CD4-positive, alpha-beta T cell treated with Interleukin-6 at 100 ng/mL for 8 hours (primary cell): ENCODE results near the gene CCL24.
"Not testable (repeated sequence)": the region's sequence is repeated elsewhere in the genome, so short reads cannot be mapped to it uniquely, and the experiment has no call there.

Experiments used
- DNase-seq: peaks from one replicate; pipeline ENCODE4 v3.0.0-alpha.2; 2020; ENCODE audit warnings: mixed read lengths, low spot score

CCL24 gene, protein sequence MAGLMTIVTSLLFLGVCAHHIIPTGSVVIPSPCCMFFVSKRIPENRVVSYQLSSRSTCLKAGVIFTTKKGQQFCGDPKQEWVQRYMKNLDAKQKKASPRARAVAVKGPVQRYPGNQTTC

DNA sequence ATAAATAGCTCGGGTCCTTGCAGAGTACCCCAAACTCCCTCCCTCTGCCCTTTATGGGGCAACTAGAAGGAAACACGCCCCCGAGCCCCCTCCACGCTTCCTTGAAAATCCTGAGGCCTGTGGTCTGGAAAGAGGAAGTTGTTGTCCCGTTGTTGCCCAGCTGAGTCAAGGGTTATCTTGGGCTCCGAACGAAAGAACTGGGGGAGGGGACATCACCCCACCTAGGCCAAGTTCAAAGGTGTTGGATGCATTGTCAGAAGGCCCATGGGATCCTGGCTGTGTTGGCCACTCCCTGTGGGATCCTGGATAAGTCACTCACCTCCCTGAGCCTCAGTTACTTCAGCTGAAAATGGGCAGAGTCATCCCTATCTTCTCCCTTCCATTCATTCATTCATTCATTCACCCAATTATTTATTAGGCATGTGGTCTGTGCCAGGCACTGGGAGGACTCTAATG, at the start of gene CCL24:
TSS of gene CCL24 (minus strand) at position 26 of the 456 bp plus-strand sequence. CDS start 91 bp downstream, outside the sequence.
- DNase-seq: no peak

DNA sequence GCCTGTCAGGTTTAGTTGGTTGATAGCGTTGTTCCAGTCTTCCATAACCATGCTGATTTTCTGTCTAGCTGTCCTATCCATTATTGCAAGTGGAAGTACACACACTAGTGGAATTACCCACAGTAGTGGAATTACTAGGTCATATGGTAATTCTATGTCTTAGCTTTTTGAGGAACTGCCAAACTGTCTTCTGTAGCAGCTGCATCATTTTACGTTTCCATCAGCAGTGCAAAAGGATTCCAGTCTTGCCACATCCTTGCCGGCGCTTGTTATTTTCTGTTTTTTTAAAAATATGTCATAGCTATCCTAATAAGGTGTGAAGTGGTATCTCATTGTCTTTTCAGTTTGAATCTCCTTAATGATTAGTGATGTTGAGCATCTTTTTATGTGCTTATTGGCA, 48.0 kb upstream of the CCL24 start:
- DNase-seq: no peak

DNA sequence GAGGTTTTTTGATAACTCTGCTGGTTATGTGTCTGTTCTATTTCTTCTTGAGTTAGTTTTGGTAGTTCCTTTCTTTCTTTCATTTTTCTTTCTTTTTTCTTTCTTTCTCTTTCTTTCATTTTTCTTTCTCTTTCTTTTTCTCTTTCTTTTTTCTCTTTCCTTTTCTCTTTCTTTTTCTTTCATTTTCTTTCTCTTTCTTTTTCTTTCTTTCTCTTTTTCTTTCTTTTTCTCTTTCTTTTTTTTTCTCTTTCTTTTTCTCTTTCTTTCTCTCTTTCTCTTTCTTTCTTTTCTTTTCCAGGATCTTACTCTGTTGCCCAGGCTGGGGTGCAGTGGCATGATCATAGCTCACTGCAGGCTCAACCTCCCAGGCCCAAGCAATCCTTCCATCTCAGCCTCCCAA, 44.8 kb upstream of the CCL24 start:
- no peak for DNase-seq

DNA sequence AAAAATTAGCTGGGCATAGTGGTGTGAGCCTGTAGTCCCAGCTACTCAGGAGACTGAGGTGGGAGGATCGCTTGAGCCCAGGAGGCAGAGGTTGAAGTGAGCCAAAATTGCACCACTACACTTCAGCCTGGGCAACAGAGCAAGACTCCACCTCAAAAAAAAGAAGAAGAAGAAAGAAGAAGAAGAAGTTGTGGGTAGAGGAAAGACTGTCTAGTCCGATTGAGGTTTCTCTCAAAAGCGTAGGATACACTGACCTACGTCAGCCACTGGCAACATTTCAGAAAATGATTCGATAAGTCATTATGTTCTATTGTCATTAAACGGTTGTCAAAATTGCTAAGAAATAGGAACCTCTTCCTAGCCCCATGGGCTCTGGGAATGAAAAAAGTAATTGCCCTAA, 42.9 kb upstream of the CCL24 start:
- no peak for DNase-seq

DNA sequence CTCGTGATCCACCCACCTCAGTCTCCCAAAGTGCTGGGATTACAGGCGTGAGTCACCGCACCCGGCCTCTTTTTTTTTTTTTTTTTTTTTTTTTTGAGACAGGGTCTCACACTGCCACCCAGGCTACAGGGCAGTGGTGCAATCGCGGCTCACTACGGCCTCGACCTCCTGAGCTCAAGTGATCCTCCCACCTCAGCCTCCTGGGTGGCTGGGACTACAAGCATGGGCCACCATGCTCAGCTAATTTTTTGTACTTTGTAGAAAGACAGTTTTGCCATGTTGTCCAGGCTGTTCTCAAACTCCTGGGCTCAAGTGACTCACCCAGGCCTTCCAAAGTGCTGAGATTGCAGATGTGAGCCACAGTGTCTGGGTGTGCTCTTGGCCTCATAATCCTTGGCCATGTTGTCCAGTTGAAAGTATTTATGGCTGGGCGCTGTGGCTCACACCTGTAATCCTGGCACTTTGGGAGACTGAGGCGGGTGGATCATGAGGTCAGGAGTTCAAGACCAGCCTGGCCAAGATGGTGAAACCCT, 41.3 kb upstream of the CCL24 start:
- not testable (repeated sequence) for DNase-seq

DNA sequence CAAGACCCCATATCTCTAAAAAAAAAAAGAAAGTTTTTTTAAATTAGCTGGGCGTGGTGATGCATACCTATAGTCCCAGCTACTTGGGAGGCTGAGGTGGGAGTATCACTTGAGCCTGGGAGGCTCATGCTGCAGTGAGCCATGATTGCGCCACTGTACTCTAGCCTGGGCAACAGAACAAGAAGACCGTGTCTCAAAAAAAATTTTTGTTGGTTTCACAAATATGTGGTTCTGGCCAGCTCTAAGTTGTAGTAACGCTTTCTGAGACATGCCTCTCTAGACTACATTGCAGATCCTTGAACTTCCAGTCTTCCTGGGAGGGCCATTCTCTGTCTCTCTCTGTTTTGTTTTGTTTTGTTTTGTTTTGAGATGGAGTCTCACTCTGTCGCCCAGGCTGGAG, 40.6 kb upstream of the CCL24 start:
- no peak for DNase-seq

DNA sequence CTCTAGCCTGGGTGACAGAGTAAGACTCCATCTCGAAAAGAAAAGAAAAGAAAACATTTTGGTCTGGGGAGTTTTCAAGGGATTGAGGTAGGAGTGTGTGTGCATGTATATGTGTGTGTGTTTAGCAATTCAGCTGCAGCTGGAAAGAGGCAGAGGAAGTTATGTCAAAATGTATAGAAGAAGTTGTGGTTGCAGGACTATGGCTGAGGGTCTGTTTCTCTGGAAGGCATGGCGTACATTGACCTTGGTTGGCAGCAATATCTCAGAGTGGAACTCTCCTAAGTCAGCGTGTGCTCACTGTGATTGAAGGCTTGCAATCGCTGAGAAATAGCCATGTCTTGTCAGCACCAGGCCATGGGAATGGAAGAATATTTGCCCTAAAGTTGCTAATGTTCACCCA, 36.6 kb upstream of the CCL24 start:
- DNase-seq: no peak

DNA sequence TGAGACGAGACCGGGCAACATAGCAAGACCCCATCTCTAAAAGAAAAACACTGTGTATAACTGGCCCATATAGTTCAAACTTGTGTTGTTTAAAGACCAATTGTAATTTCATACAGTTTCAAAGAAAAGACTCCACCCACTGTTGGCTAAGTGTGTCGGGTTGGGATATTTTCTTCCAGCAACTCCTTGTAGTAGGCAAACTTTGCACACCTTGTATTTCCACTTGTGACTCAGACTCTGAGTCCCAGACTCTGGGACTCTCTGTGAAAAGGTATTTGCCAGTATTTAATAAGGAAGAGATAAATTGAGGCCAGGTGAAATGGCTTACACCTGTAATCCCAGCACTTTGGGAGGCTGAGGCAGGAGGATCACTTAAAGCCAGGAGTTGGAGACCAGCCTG, 36.0 kb upstream of the CCL24 start:
- no peak for DNase-seq

DNA sequence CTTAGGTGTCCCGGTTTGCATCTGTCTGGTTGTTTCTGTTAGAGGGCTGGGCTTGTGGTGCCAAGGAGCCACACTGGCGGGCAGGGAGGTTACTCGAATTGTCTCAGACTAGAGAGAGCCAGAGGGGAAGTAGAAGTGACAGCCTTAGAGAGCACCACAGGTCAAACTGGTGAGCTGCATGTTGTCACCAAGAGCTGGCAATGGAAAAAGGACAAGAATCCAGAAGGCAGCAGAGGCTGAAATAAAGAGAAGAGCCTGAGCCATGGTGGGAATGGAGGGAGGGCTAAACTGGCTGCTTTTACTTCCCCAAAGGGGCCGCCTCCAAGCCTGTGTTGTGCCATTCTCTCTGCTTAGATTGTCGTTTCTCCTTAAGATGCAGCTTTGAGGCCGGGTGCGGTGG, 34.1 kb upstream of the CCL24 start:
- no peak for DNase-seq

DNA sequence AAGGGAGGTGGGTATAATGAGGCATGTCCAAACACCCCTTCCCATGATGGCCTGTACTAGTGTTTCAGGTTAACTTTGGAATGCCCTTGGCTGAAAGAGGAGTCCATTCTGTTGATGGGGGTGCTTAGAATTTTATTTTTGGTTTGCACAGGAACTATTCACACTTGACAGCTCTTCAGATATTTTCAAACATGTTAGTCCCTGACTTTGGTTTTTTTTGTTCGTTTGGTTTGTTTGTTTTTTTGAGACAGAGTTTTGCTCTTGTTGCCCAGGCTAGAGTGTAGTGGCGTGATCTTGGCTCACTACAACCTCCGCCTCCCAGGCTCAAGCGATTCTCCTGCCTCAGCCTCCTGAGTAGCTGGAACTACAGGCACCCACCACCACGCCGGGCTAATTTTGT, 31.5 kb upstream of the CCL24 start:
- not testable (repeated sequence) for DNase-seq

DNA sequence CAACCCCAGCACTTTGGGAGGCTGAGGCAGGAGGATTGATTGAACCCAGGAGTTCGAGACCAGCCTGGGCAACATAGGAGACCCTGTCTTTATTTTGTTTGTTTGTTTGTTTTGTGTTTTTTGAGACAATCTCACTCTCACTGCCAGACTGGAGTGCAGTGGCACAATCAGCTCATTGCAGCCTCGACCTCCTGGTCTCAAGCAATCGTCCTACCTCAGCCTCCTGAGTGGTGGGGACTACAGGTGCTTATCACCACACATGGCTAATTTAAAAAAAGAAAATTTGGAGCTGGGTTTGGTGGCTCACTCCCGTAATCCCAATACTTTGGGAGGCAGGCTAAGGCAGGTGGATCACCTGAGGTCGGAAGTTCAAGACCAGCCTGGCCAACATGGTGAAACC, 30.6 kb upstream of the CCL24 start:
- DNase-seq: no peak

DNA sequence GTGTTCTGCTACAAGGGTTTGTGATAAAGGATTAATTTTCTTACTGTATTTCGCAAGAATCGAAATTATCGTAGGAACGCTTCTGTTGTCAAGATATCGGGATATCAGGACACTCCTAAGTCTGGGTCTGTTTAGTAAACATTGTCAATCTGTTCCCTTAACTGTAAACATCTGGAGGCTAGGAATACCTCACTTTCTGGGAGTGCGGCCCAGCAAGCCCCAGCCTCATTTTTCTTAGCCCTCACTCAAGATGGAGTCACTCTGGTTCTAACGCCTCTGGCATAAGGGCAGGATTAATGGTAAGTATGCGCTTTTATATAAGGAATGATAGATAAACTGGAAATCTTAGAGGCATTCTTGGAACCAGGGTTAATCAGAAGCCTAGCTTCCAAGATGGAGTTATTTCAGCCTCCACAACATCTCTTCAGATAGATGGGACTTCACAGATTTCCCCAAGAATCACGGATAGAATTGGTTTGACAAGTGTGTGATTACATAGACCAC, 30.1 kb upstream of the CCL24 start:
- DNase-seq: no peak

DNA sequence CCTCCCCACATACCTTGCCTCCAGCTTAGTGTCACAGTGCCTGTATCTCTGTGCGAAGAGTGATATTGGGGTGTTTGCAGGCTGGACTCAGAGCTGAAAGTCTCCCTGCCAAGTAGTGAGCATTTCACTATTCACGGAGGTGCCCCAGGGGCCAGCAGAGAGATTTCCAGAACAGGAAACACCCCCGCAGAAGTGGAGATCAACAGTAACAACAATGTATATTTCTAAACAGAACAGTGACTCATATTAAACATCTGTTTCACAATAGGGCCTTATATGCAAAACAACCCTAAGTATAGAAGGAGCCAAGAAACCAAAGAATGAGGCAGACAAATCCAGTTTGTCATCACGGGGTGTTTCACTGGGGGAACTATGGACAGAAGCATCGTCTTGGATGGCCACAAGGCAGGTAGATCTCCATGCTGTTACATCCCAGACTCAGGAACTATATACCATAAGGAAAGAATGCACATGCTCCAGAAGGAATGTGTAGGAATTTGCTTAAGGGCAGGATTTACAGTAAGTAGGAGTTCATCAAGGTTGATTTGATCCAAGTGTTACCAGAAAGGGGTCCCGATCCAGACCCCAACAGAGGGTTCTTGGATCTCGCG, 29.3 kb upstream of the CCL24 start:
- DNase-seq: no peak

DNA sequence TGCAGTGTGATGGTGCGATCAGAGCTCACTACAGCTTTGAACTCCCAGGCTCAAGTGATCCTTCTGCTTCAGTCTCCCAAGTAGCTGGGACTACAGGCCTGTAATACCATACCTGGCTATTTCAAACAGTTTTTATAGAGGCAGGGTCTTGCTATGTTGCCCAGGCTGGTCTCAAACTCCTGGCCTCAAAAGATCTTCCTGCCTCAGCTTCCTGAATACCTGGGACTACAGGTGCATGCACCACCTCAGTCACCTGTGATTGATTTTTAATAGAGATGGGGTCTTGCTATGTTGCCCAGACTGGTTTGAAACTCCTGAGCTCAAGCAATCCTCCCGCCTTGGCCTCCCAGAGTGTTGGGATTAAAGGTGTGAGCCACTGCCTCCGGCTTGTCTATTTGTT, 26.4 kb upstream of the CCL24 start:
- DNase-seq: no peak

DNA sequence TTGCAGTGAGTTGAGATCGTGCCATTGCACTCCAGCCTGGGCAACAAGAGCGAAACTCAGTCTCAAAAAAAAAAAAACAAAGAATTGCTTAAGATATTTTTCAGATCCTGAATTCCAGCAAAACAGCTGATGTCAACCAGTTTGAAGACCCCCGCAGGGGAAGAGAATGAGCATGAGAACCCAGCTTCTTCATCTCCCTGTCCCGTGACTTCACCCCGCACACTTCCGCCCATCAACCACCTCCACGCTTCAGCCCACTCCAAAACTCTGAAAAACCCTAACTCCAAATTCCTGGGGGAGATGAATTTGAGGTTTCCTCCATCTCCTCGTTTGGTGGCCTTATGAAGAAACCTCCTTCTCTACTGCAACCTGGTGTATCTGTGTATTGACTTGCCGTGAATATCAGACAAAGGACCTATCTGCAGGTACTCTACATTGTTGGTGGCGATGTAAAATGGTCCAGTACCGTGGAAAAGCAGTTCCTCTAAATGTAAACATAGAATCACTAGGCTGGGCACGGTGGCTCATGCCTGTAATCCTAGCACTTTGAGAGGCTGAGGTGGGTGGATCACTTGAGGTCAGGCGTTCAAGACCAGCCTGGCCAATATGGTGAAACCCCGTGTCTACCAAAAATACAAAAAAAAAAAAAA, 24.8 kb upstream of the CCL24 start:
- not testable (repeated sequence) for DNase-seq

DNA sequence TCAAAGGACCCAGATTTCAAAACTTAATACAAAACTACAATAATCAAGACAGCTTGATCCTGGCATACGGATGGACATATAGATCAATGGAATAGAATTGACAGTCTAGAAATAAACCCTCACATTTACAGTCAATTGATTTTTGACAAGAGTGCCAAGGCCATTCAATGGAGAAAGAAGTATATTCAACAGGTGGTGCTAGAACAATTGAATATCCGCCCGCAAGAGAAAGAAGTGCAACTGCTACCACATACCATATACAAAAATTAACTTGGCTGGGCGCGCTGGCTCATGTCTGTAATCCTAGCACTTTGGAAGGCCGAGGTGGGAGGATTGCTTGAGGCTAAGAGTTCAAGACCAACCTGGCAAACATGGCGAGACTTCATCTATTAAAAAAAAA, 23.2 kb upstream of the CCL24 start:
- DNase-seq: no peak

DNA sequence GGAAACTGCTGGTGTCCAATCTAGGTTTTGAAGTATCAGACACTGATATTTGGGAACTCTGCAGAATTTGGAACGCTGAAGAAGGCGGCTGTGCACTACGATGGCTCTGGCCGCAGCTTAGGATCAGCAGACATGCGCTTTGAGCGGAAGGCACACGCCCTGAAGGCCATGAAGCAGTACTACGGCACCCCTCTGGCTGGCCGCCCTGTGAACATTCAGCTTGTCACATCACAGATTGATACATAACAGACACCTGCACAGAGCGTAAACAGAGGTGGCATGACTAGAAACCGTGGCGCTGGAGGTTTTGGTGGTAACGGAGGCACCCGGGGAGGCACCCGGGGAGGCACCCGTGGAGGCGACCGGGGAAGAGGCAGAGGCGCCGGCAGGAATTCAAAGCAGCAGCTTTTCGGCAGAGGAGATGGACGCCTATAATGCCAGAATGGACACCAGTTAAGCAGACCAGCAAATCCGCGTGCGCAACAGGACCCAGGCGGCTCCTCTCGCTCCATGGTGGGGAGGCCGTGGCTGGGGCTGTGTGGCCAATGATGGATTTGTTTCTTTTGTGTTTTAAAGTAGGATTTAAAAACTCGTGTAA, 22.2 kb upstream of the CCL24 start:
- no peak for DNase-seq

DNA sequence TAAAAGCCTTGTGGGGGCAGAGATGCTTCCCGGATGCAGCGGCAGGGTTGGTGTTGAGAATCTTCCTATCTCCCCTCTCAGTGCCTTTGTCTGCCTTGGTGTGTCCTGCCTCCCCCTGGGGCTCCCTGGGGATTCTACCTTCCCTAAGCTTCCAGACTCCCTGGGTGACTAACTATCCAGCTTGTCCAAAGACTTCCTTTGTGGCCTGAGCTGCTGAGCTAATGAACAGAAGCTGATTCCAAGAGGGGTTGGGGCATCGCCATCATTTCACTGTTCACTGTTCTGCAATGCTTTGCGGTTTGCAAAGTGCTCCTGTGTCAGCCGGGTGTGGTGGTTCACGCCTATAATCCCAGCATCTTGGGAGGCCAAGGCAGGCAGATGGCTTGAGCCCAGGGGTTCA, 20.1 kb upstream of the CCL24 start:
- DNase-seq: not testable (repeated sequence)

DNA sequence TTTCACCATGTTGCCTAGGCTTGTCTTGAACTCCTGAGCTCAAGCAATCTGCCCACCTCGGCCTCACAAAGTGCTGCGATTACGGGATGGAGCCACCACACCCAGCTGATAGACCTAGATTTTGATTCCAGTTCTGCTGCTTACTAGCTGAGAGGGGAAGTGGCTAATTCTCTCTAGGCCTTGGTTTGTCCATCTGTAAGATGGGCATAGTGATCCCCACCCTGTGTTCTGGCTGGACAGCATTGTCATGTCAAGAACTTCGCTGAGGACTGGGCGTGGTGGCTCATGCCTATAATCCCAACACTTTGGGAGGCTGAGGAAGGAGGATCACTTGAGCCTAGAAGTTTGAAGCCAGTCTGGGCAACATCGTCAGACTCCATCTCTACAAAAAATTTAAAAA, 17.4 kb upstream of the CCL24 start:
- DNase-seq: no peak

DNA sequence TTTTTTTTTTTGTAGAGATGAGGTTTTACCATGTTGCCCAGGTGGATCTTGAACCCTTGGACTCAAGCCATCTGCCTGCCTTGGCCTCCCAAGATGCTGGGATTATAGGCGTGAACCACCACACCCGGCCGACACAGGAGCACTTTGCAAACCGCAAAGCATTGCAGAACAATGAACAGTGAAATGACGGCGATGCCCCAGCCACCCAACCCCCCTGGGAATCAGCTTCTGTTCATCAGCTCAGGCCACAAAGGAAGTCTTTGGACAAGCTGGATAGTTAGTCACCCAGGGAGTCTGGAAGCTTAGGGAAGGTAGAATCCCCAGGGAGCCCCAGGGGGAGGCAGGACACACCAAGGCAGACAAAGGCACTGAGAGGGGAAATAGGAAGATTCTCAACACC, 16.1 kb upstream of the CCL24 start:
- DNase-seq: not testable (repeated sequence)

DNA sequence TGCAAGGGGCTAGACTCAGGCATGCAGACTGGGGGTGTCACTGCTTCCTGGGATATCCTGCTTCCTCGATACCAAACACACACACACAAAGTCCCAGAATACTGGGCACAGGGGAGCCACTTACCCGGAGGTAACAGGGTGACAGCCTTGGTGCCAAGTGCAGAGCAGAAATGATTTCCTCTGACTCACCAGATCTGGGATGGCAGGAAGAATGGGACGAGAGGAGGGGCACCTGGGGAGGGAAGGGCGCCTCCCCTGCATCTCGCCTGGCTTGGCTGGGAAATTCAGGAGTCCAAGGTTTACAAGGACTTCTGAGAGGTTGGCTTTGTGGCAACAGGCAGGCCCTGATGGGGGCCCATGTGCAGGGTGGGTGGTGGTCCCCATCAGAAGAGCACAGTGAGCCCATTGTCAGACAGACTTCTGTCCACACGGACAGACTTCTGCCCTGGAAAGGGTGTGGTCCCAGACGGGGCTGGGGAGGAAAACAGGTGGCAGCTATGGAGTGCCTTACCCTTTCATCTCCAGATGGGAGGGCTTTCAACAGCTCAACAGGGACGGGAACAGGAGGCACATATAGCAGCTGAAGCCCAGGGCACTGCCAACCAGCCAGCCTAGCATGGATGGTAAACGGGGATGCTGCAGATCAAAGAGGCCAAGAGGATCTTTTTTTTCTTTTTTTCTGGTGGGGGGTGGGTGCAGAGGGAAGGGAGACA, 9.7 kb upstream of the CCL24 start:
- no peak for DNase-seq

DNA sequence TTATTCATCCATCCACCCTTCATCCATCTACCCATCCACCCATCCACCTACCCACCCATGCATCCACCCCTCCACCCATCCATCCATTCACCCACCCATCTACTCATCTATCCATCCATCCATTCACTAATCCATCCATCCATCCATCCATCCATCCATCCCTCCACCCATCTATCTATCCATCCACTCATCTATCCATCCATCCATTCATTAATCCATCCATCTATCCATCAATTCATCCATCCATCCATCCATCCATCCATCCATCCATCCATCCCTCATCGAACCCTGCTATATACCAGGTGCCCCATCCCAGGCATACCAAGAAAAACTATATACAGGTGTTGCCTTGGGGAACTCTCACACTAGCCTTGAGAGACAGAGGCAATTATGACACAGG, 7.1 kb upstream of the CCL24 start:
- DNase-seq: no peak
